ENCODE results near the gene VILL.

- TF ChIP-seq POLR2AphosphoS5 (IDR thresholded peaks at IDR 0.05): no peak
- TF ChIP-seq, protein P1, sequence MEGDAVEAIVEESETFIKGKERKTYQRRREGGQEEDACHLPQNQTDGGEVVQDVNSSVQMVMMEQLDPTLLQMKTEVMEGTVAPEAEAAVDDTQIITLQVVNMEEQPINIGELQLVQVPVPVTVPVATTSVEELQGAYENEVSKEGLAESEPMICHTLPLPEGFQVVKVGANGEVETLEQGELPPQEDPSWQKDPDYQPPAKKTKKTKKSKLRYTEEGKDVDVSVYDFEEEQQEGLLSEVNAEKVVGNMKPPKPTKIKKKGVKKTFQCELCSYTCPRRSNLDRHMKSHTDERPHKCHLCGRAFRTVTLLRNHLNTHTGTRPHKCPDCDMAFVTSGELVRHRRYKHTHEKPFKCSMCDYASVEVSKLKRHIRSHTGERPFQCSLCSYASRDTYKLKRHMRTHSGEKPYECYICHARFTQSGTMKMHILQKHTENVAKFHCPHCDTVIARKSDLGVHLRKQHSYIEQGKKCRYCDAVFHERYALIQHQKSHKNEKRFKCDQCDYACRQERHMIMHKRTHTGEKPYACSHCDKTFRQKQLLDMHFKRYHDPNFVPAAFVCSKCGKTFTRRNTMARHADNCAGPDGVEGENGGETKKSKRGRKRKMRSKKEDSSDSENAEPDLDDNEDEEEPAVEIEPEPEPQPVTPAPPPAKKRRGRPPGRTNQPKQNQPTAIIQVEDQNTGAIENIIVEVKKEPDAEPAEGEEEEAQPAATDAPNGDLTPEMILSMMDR (IDR thresholded peaks at IDR 0.05): no peak
- TF ChIP-seq POLR2A (IDR thresholded peaks at IDR 0.05): no peak
- no peak for TF ChIP-seq EP300 (IDR thresholded peaks at IDR 0.05)
These were observed 47.5 kb upstream of the VILL start for GRCh38 chr3:37943126-37943525.

Data from gastroesophageal sphincter (tissue), 3 donors.